Fibroblast of pulmonary artery (primary cell): ENCODE data around the gene PLCL1.

Experiments used
- DNase-seq: peaks from one replicate; pipeline ENCODE4 v3.0.0-alpha.2; 2010; ENCODE audit warnings: low read depth
- H3K4me3 ChIP-seq: replicated peaks from 2 replicates; pipeline ENCODE4 v1.5.1; 2011; ENCODE audit warnings: low read depth, mild to moderate bottlenecking, control low read depth, low read length, moderate library complexity
- CTCF ChIP-seq: IDR thresholded peaks from 2 replicates; pipeline ENCODE4 v1.5.1; 2011; ENCODE audit warnings: mild to moderate bottlenecking, control low read depth, low read length, inconsistent platforms; ENCODE audit errors: missing control alignments

PLCL1 gene

GRCh38 chr2:197870137-197870536 lies 65.7 kb downstream of the PLCL1 start:
- DNase-seq = no peak
- TF ChIP-seq CTCF = no peak
- H3K4me3 ChIP-seq = no peak overlapping the region

- DNase-seq = no peak
- no peak overlapping the region for H3K4me3 ChIP-seq
- no peak for TF ChIP-seq CTCF
Measured at GRCh38 chr2:197871780-197872456, 67.5 kb downstream of the PLCL1 start.

- peak; percentile 12 for TF ChIP-seq CTCF
- H3K4me3 ChIP-seq = no peak overlapping the region
- peak; percentile 35 for DNase-seq
Measured at GRCh38 chr2:197873293-197873701, 68.9 kb downstream of the PLCL1 start.

- TF ChIP-seq CTCF = no peak
- DNase-seq = peak; percentile 31
- H3K4me3 ChIP-seq = no peak overlapping the region
Measured at GRCh38 chr2:197875763-197876162, 71.4 kb downstream of the PLCL1 start.

GRCh38 chr2:197876524-197876923 lies 72.1 kb downstream of the PLCL1 start:
- TF ChIP-seq CTCF = no peak
- no peak overlapping the region for H3K4me3 ChIP-seq
- DNase-seq = no peak

GRCh38 chr2:197877038-197877437 lies 72.6 kb downstream of the PLCL1 start:
- DNase-seq = no peak
- no peak overlapping the region for H3K4me3 ChIP-seq
- no peak for TF ChIP-seq CTCF

GRCh38 chr2:197878792-197879191 lies 74.4 kb downstream of the PLCL1 start:
- TF ChIP-seq CTCF = no peak
- DNase-seq = peak; percentile 42

More at GRCh38 chr2:197878792-197879191, 74.4 kb downstream of the PLCL1 start:
- H3K4me3 ChIP-seq = no peak overlapping the region
